Ecto neural progenitor cell (in vitro differentiated cells): ENCODE results near the gene PIK3CD.

Source experiments
- DNase-seq: peaks from one replicate; pipeline ENCODE4 v3.0.0-alpha.2; 2018; ENCODE audit warnings: low spot score

Gene PIK3CD

GRCh38 chr1:9774712-9775679, 123.5 kb downstream of the PIK3CD start:
- no peak for DNase-seq

- no peak for DNase-seq
Measured at GRCh38 chr1:9776685-9777084, 125.2 kb downstream of the PIK3CD start.
